NCI-H146 treated with DMSO at 0.1 percent for 48 hours (cell line): ENCODE data around the gene DQX1.
A peak's percentile ranks its signal among the peaks of the same experiment; 100 is the strongest.
"Not testable (repeated sequence)": the region's sequence is repeated elsewhere in the genome, so short reads cannot be mapped to it uniquely, and the experiment has no call there.

Experiments used
- DNase-seq: peaks from one replicate; lab custom pipeline; 2025; ENCODE audit not compliant: unreplicated experiment; lab: John Stamatoyannopoulos, UW

Gene DQX1

DNA sequence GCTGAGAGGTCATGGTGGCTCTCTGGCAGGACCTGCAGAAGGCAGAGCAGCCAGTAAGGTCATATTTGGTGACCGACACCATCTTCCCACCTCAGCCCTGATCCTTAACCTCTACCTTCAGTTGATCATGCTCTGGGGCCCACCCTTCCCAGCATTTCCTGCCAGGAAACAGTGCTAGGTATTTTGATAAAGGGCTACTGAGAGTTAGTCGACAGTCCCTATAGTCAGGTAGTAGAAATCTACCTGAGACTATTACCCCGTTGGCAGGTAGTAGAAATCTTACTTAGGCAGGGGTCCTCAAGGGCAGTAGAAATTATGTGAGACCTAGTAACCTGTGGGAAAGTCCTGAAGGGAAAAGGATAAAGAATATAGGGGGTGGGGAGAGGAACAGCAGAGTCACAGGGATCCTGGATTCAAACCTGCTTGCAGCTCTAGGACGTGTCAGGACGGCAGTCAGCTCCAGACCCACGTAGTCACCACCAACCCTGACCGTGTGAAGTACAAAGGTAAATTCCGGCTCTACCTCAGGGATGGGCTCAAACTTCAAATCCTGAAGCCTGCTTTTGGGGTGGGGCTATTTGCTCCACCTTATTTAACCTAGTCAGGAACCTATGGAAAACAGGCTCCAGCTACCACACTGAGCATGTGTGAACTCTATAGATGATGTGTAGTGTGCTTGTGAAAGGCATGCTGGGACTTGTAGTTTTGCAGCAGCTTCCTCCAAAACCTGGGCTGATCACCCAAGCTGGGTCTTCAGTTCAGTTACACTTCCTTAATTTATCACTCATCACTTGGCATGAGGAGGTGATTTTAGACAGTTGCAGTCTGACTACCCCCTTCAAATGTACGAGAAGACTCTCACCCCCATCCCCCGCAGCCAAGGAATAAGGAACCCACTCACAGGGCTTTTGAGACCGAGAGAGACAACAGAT is at the start of gene DQX1:
TSS of gene DQX1 (minus strand) at position 515 of the 932 bp plus-strand sequence. CDS start at position 13, 502 bp downstream.
- no peak for DNase-seq

DNA sequence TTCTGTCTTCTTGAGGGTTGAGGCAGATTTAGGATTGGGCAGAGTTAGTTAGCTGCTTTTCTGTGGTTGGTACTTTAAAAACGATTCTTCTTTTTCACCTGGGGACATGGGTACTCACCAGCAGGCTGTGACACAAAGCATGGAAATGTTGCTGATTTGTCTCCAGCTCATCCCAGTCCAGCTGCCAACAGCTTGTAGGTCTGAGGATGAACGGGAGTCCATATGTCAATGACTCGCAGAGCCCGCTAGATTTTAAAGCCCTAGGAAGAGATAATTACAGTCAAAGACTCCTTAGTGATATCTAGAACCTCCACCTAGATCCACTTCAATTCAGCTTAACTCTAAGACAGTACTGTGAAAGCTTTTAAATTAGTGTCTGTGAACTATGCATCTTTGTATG is 49.3 kb upstream of the DQX1 start:
- no peak for DNase-seq

DNA sequence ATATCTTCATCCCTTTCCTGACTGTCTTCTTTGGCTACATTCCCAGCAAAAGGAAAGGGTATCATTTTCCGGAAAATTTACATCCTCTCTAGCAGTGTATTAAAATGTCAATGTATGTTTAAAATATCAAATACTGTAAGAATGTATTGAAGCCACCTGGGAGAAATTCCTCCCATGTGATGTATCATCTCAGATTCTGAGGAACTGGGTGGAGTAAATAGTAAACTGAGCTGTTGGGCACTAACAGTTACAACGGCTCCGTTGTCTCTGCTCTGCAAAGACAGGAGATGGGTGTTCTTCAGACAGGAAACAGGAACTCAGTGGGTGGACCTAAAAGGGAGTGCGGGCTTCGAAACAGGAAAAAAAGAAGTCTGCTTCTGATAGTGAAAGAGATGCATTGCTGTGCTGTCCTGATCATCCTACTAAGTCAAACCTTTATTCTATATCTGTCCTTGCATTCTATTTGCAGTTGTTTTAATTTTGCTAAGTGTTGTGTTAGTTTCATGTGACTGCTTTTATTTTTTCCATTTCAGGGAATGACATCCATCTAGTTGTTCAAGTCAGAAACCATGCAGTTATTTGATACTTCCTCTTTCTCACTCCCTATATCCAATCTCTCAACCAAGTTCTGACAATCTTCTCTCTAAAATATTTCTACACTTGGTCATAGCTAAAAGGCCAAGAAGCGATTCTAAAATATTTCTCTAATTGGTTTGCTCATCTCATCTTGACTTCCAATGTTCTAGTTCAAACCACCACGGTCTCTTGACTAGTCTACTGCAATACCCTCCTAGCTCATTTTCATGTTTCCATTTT is 47.9 kb upstream of the DQX1 start:
- no peak for DNase-seq

DNA sequence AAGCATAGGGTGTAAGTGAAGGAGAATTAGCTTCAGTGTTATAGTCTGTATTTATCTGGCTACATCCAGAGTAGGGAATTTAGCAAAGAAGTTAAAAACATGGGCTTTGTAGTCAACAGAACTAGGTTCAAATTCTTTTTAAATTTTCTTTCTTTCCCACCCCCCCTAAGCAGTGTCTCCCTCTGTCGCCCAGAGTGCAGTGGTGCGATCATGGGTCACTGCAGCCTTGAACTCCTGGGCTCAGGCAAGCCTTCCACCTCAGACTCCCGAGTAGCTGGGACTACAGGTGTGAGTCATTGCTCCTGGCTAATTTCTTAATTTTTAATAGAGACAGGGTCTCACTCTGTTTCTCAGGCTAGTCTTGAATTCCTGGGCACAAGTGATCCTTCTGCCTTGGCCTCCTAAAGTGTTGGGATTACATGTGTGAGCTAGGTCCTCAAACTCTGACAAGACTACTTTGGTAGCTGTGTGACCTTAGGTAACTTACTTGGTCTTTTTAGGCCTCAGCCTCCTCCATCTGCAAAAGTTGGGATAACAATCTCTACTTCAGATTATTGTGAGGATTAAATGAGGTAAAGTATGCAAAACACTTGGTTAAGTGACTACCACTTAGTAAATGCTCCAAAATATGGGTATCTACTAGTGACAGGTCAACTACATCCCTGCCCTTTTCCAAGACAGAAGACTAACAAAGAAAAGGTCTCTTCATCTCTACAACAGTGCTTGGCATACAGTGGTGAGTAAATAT is 46.3 kb upstream of the DQX1 start:
- DNase-seq = no peak

GRCh38 chr2:74571058-74571457 is 45.0 kb upstream of the DQX1 start:
- no peak for DNase-seq

DNA sequence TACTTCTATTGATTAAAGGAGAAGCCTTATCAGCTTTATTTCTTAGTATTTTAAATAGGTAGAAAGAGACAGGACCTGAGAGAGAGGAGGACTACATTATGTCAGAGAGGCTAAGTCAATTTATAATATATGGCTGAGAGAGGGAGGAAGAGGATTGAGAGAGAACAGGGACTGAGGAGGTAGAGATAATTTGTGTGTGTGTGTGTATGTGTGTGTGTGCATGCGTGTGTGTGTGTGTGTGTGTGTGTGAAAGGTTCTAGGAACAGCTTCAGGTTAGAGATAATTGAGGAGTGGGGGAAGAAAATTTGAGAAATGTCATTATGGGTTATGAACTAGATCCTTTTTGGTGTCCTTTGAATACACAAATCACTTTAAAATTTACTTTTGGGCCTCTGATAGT is 43.7 kb upstream of the DQX1 start:
- no peak for DNase-seq

DNA sequence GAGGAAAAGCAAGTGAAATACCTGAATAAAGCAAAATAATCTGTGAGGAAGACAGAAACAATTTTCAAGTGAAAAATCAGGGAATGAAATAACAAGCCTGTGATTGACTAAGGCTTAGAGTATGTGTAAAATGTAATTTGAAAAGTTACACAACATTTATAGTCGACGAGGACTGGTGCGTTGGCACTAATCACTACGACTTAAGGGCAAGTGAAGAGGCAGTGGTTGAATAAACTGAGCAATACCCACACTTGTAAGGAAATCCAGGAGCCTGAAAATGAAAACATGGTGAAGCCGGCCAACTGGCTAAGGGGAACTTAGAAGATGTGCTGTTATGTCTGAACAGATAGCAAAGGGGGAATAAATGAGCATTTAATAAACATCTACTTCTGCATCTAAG is 41.9 kb upstream of the DQX1 start:
- no peak for DNase-seq

DNA sequence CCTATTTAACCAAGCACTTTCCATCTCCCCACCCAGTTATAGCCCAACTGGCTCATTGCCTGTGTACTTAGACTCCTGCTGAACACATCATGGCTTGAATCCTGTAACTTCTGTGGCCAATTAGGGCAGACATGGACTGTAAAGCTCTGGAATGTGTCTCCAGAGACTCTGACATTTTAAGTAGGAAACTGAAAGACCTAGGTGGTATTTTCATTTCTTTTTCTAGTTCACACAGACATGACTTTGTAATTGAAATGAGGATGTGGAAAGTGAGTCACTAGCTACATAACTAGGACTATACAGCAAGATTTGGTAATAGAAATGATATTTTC is 40.7 kb upstream of the DQX1 start:
- DNase-seq = no peak

- DNase-seq = no peak
Observed at GRCh38 chr2:74566076-74566753, 40.2 kb upstream of the DQX1 start.

- no peak for DNase-seq
Observed at GRCh38 chr2:74564222-74564621, 38.2 kb upstream of the DQX1 start.

- DNase-seq = no peak
Observed at GRCh38 chr2:74562126-74562775, 36.2 kb upstream of the DQX1 start.

GRCh38 chr2:74561022-74561421 is 35.0 kb upstream of the DQX1 start:
- DNase-seq = not testable (repeated sequence)

DNA sequence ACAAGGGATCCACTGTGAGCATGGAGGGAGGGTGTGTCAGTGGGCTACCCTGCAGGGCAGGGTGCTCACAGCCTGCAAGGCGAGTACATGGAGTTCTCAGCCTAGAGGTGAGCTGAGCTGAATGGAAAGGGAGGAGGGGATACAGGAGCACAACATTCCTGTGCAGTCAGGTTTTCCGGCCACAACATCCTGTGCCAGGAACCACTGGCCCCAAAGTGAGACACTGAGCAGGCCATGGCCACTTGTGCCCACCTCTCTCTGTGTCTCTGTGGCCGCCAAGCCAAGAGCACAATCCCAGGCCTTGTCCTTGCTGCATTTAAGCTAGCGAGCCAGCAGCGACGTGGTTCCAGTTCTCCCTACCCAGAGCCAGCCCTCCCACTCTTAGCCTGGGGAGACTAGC is 34.6 kb upstream of the DQX1 start:
- DNase-seq = no peak

- DNase-seq = peak; percentile 31
Observed at GRCh38 chr2:74559912-74560311, 33.9 kb upstream of the DQX1 start.

DNA sequence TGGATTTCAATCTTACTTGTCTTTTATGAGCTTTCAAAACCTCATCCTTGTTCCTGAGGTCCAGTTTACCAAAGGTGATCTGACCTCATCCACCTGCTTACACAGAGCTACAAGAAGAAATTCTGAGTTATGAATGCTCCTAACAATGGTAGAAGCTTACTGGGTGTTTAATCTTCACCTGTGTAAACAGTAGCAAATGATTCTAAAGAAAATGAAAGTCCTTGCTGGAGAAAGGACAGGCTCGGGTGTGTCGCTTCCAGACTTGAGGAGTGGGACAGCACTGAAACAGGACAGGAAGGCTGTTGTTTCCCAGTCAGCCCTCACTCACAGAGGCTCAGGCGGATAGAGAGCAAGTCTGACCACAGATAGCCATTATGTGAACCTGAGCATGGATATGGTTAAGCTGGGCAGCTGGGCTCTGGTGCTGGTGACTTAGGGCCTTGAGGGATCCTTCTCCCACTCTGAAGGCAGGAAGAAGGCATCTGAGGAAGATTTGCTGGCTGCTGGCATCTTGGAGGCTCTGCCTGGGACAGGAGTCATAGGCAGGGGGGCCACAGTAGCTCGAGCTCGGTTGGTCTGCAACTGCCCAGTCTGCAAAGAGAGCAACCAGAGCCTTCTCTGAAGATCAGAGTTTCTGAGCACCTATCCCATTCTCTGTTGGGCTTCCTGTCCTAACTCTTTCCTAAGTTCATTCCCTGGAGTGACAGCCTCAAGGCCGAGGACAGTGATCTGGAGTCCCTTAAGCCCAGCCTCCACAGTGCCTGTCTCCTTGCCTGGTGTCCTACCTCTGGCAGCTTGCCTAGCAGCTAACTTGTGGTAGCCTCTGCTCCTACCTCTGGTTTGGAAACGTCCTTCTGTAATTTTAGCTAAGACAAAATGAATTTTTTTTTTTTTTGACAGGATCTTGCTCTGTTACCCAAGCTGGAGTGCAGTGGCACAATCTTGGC is 32.5 kb upstream of the DQX1 start:
- no peak for DNase-seq

GRCh38 chr2:74556831-74557370 is 30.9 kb upstream of the DQX1 start:
- no peak for DNase-seq

GRCh38 chr2:74556159-74556558 is 30.1 kb upstream of the DQX1 start:
- DNase-seq = no peak

- no peak for DNase-seq
Observed at GRCh38 chr2:74555610-74556103, 29.6 kb upstream of the DQX1 start.
